Omental fat pad (tissue), 4 donors: ENCODE results near the gene BTBD10. TPM values are rescaled to one million over a fixed set of nuclear protein-coding genes. Genes with fewer than 3 reads are reported as not detected.
A peak's percentile ranks its signal among the peaks of the same experiment; 100 is the strongest.
"Not testable (repeated sequence)": the region's sequence is repeated elsewhere in the genome, so short reads cannot be mapped to it uniquely, and the experiment has no call there.

Experiments used
- ATAC-seq: fragments of 150-250 bp; one replicate; pipeline ENCODE4 v1.9.1; 2016; ENCODE audit warnings: mild to moderate bottlenecking, moderate library complexity; ENCODE audit not compliant: low FRiP score
- DNase-seq: peaks from one replicate; pipeline ENCODE4 v3.0.0-alpha.2; 2019; ENCODE audit warnings: low spot score
- CTCF ChIP-seq, 3 donors: fragments of 450-650 bp; IDR thresholded peaks; one replicate each; pipeline ENCODE4 v1.5.1; 2016 to 2017; ENCODE audit warnings: antibody characterized with exemption in 3 of 3, mild to moderate bottlenecking in 3 of 3, moderate library complexity in 2 of 3
- total RNA-seq, 4 donors: library from RNA; depleted of rRNA; stranded (reverse); fragments of >200 nt; gene quantifications; one replicate each; pipeline ENCODE4 v1.1.0, GENCODE V29; 2016

Gene BTBD10
- total RNA-seq, 4 donors from 2014 or later, result 21.1 to 38.9 (median 24.2) TPM

GRCh38 chr11:13446444-13446843, 16.6 kb downstream of the BTBD10 start:
- no peak for TF ChIP-seq CTCF (IDR thresholded peaks at IDR 0.05)
- no peak for ATAC-seq
- DNase-seq, result no peak

GRCh38 chr11:13445588-13445987, 17.4 kb downstream of the BTBD10 start:
- no peak for TF ChIP-seq CTCF (IDR thresholded peaks at IDR 0.05)
- no peak for DNase-seq
- ATAC-seq, result no peak

- peak; percentile 99 for ATAC-seq
- DNase-seq, result no peak
- no peak for TF ChIP-seq CTCF (IDR thresholded peaks at IDR 0.05)
Measured at GRCh38 chr11:13440100-13440855, 22.7 kb downstream of the BTBD10 start.

GRCh38 chr11:13438291-13438690, 24.7 kb downstream of the BTBD10 start:
- DNase-seq (no peak), ATAC-seq (no peak)
- no peak for TF ChIP-seq CTCF (IDR thresholded peaks at IDR 0.05)

GRCh38 chr11:13436836-13437235, 26.2 kb downstream of the BTBD10 start:
- not testable (repeated sequence) for DNase-seq, ATAC-seq

- TF ChIP-seq CTCF (IDR thresholded peaks at IDR 0.05), result no peak
- ATAC-seq (no peak), DNase-seq (no peak)
Measured at GRCh38 chr11:13434247-13435205, 28.5 kb downstream of the BTBD10 start.

GRCh38 chr11:13433437-13433836, 29.6 kb downstream of the BTBD10 start:
- DNase-seq (no peak), ATAC-seq (no peak)
- TF ChIP-seq CTCF (IDR thresholded peaks at IDR 0.05), result no peak
